Tibial artery (tissue), 4 donors: ENCODE results near the gene RNF186.

Experiments used
- DNase-seq, 2 donors: peaks; one replicate each; pipeline ENCODE4 v3.0.0-alpha.2; 2019
- H3K27ac ChIP-seq, 2 donors: fragments of 200-600 bp; sonication (generic) in 1 of 2; 1 replicate in 1 of 2; 2 replicates in 1 of 2; pipeline ENCODE4 v1.5.1; 2018 to 2019; ENCODE audit warnings: mild to moderate bottlenecking in 1 of 2
- H3K27me3 ChIP-seq, 2 donors: fragments of 200-600 bp; sonication (generic) in 1 of 2; one replicate each; pipeline versions ENCODE4 v1.5.1 to v1.6.0; 2016 to 2019
- H3K36me3 ChIP-seq, 3 donors: fragments of 200-600 bp; sonication (generic) in 2 of 3; one replicate each; pipeline ENCODE4 v1.5.1; 2016 to 2019; ENCODE audit warnings: mild to moderate bottlenecking in 2 of 3
- H3K4me1 ChIP-seq, 4 donors: fragments of 200-600 bp; sonication (generic) in 2 of 4; 1 replicate in 3 of 4; 2 replicates in 1 of 4; pipeline ENCODE4 v1.5.1; 2016 to 2019
- H3K4me3 ChIP-seq, 2 donors: fragments of 200-600 bp; sonication (generic) in 1 of 2; 1 replicate in 1 of 2; 2 replicates in 1 of 2; pipeline ENCODE4 v1.5.1; 2018 to 2019; ENCODE audit warnings: mild to moderate bottlenecking in 2 of 2
- H3K9me3 ChIP-seq, 3 donors: fragments of 200-600 bp; sonication (generic) in 1 of 3; one replicate each; pipeline ENCODE4 v1.5.1; 2016 to 2019
- CTCF ChIP-seq, 2 experiments: fragments of 200-600 bp in 1 of 2; fragments of 450-650 bp in 1 of 2; IDR thresholded peaks; one replicate each; pipeline ENCODE4 v1.5.1; 2017 to 2019; ENCODE audit warnings: antibody characterized with exemption in 2 of 2, mild to moderate bottlenecking in 1 of 2, moderate library complexity in 1 of 2
- intact Hi-C: fragments of 100-400 bp; cut with DNase I; formaldehyde crosslinking; loops from one replicate; pipeline ENCODE4 v1.15.0; 2023; ENCODE audit warnings: low total_unique reads

RNF186 gene

GRCh38 chr1:19846338-19846737 lies 31.3 kb upstream of the RNF186 start:
- intact Hi-C loops: no loop called here
- Histone ChIP-seq H3K9me3 (no peaks in the 10 kb centered on the region), H3K27me3 (peaks cover 0 to 8% of the 10 kb centered on the region in 2 donors), H3K27ac (no peak overlapping the region), H3K4me3 (no peak overlapping the region), H3K4me1 (no peaks in the 10 kb centered on the region), H3K36me3 (no peaks in the 10 kb centered on the region)
- no peak for DNase-seq
- TF ChIP-seq CTCF (IDR thresholded peaks at IDR 0.05): no peak

- intact Hi-C loops: no loop called here
- no peak overlapping the region for H3K27ac ChIP-seq
- peaks cover 0 to 8% of the 10 kb centered on the region in 2 donors for H3K27me3 ChIP-seq
- DNase-seq: no peak
- H3K9me3 ChIP-seq: no peaks in the 10 kb centered on the region
- no peak overlapping the region for H3K4me3 ChIP-seq
- no peaks in the 10 kb centered on the region for H3K36me3 ChIP-seq
- no peak for TF ChIP-seq CTCF (IDR thresholded peaks at IDR 0.05)
- no peaks in the 10 kb centered on the region for H3K4me1 ChIP-seq
These were observed 30.5 kb upstream of the RNF186 start for GRCh38 chr1:19845555-19845954.

- H3K27ac ChIP-seq: no peak overlapping the region
- no peak for DNase-seq
- intact Hi-C loops: no loop called here
- no peak for TF ChIP-seq CTCF (IDR thresholded peaks at IDR 0.05)
- H3K4me1 ChIP-seq: no peaks in the 10 kb centered on the region
- H3K4me3 ChIP-seq: no peak overlapping the region
- no peaks in the 10 kb centered on the region for H3K9me3 ChIP-seq
- peaks cover 0 to 8% of the 10 kb centered on the region in 2 donors for H3K27me3 ChIP-seq
- no peaks in the 10 kb centered on the region for H3K36me3 ChIP-seq
These were observed 29.8 kb upstream of the RNF186 start for GRCh38 chr1:19844731-19845495.

GRCh38 chr1:19840228-19840627 lies 25.1 kb upstream of the RNF186 start:
- no peaks in the 10 kb centered on the region for H3K9me3 ChIP-seq
- H3K4me1 ChIP-seq: no peaks in the 10 kb centered on the region
- DNase-seq: no peak
- H3K4me3 ChIP-seq: no peak overlapping the region
- H3K27ac ChIP-seq: no peak overlapping the region
- H3K36me3 ChIP-seq: no peaks in the 10 kb centered on the region
- TF ChIP-seq CTCF (IDR thresholded peaks at IDR 0.05): no peak
- intact Hi-C loops: no loop called here
- H3K27me3 ChIP-seq: peaks cover 0 to under 1% of the 10 kb centered on the region in 2 donors

- DNase-seq: no peak
- H3K4me1 ChIP-seq: no peaks in the 10 kb centered on the region
- no peaks in the 10 kb centered on the region for H3K36me3 ChIP-seq
- no peaks in the 10 kb centered on the region for H3K27me3 ChIP-seq
- H3K27ac ChIP-seq: no peak overlapping the region
- intact Hi-C loops: no loop called here
- H3K4me3 ChIP-seq: no peak overlapping the region
- no peaks in the 10 kb centered on the region for H3K9me3 ChIP-seq
- TF ChIP-seq CTCF (IDR thresholded peaks at IDR 0.05): no peak
These were observed 22.8 kb upstream of the RNF186 start for GRCh38 chr1:19837866-19838265.
